H9 (cell line): ENCODE data around the gene RUNX2. TPM values are rescaled to one million over a fixed set of nuclear protein-coding genes. Genes with fewer than 3 reads are reported as not detected.

Experiments used
- DNase-seq: peaks from one replicate; pipeline ENCODE4 v3.0.0-alpha.2; 2017
- H2AFZ ChIP-seq: one replicate; pipeline ENCODE4 v1.6.1; 2013; ENCODE audit warnings: mild to moderate bottlenecking, low read length, control low read depth, moderate library complexity
- H2AK5ac ChIP-seq: 2 replicates; pipeline ENCODE4 v1.6.1; 2013; ENCODE audit warnings: low read length, control low read depth, mixed read lengths; ENCODE audit not compliant: insufficient read length
- H2BK120ac ChIP-seq: one replicate; pipeline ENCODE4 v1.6.1; 2013; ENCODE audit warnings: low read depth, mild to moderate bottlenecking, low read length, control low read depth, inconsistent platforms; ENCODE audit not compliant: poor library complexity, severe bottlenecking
- H2BK12ac ChIP-seq: 2 replicates; pipeline ENCODE4 v1.6.1; 2013; ENCODE audit warnings: low read length, control low read depth, mixed read lengths, low read depth; ENCODE audit not compliant: insufficient read length
- H2BK15ac ChIP-seq: 2 replicates; pipeline ENCODE4 v1.6.1; 2013; ENCODE audit warnings: low read depth, low read length, control low read depth
- H2BK20ac ChIP-seq: one replicate; pipeline ENCODE4 v1.6.1; 2013; ENCODE audit warnings: low read depth, mild to moderate bottlenecking, low read length, control low read depth, inconsistent platforms; ENCODE audit not compliant: poor library complexity, severe bottlenecking
- H2BK5ac ChIP-seq: 2 replicates; pipeline ENCODE4 v1.6.1; 2013; ENCODE audit warnings: low read length, control low read depth, mixed read lengths; ENCODE audit not compliant: insufficient read length
- H3K14ac ChIP-seq: 2 replicates; pipeline ENCODE4 v1.6.1; 2013; ENCODE audit warnings: low read length, control low read depth; ENCODE audit not compliant: insufficient read depth
- H3K18ac ChIP-seq: 2 replicates; pipeline ENCODE4 v1.6.1; 2013; ENCODE audit warnings: low read depth, mild to moderate bottlenecking, mixed read lengths, low read length, control low read depth; ENCODE audit not compliant: insufficient read length
- H3K23ac ChIP-seq: 2 replicates; pipeline ENCODE4 v1.6.1; 2013; ENCODE audit warnings: low read length, control low read depth, mixed read lengths, low read depth; ENCODE audit not compliant: insufficient read length
- H3K23me2 ChIP-seq: 2 replicates; pipeline ENCODE4 v1.6.1; 2013; ENCODE audit warnings: low read depth, mild to moderate bottlenecking, mixed read lengths, low read length, control low read depth; ENCODE audit not compliant: insufficient read length, poor library complexity, severe bottlenecking
- H3K27ac ChIP-seq: 2 replicates; pipeline ENCODE4 v1.5.1; 2013; ENCODE audit warnings: low read length, control low read depth, mixed read lengths, low read depth; ENCODE audit not compliant: insufficient read length
- H3K27me3 ChIP-seq: 2 replicates; pipeline ENCODE4 v1.6.1; 2013; ENCODE audit warnings: low read length, control low read depth, inconsistent platforms; ENCODE audit not compliant: insufficient read depth
- H3K4ac ChIP-seq: 2 replicates; pipeline ENCODE4 v1.6.1; 2013; ENCODE audit warnings: low read depth, mild to moderate bottlenecking, control low read depth, inconsistent platforms, low read length, moderate library complexity
- H3K4me1 ChIP-seq: 2 replicates; pipeline ENCODE4 v1.6.1; 2013; ENCODE audit warnings: low read length, control low read depth, inconsistent platforms; ENCODE audit not compliant: insufficient read depth
- H3K4me2 ChIP-seq: 2 replicates; pipeline ENCODE4 v1.6.1; 2013; ENCODE audit warnings: low read length, control low read depth, mixed read lengths; ENCODE audit not compliant: insufficient read length, insufficient read depth
- H3K56ac ChIP-seq: 2 replicates; pipeline ENCODE4 v1.6.1; 2013; ENCODE audit warnings: low read depth, mild to moderate bottlenecking, mixed read lengths, low read length, control low read depth; ENCODE audit not compliant: insufficient read length
- H3K79me1 ChIP-seq: 2 replicates; pipeline ENCODE4 v1.6.1; 2013; ENCODE audit warnings: low read depth, mild to moderate bottlenecking, moderate library complexity, low read length, control low read depth, inconsistent platforms; ENCODE audit not compliant: insufficient read depth, poor library complexity, severe bottlenecking
- H3K79me2 ChIP-seq: 2 replicates; pipeline ENCODE4 v1.6.1; 2013; ENCODE audit warnings: low read length, control low read depth, inconsistent platforms; ENCODE audit not compliant: insufficient read depth
- H3K9ac ChIP-seq: 2 replicates; pipeline ENCODE4 v1.6.1; 2013; ENCODE audit warnings: low read length, control low read depth, mixed read lengths; ENCODE audit not compliant: insufficient read length; ENCODE audit errors: extremely low read depth
- H3K9me3 ChIP-seq: one replicate; pipeline ENCODE4 v1.6.1; 2013; ENCODE audit warnings: low read depth, low read length, inconsistent platforms; ENCODE audit not compliant: control insufficient read depth
- H3T11ph ChIP-seq: one replicate; pipeline ENCODE4 v1.6.1; 2013; ENCODE audit warnings: mild to moderate bottlenecking, low read length, control low read depth, inconsistent platforms
- H4K20me1 ChIP-seq: one replicate; pipeline ENCODE4 v1.6.1; 2013; ENCODE audit not compliant: control insufficient read depth, insufficient read length, insufficient read depth
- H4K5ac ChIP-seq: 2 replicates; pipeline ENCODE4 v1.6.1; 2013; ENCODE audit warnings: low read depth, mild to moderate bottlenecking, mixed read lengths, low read length, control low read depth; ENCODE audit not compliant: insufficient read length
- H4K8ac ChIP-seq: replicated peaks from 2 replicates; pipeline ENCODE4 v1.6.1; 2013; ENCODE audit warnings: low read length, control low read depth, mixed read lengths, low read depth; ENCODE audit not compliant: insufficient read length
- H4K91ac ChIP-seq: 2 replicates; pipeline ENCODE4 v1.6.1; 2013; ENCODE audit warnings: low read depth, mild to moderate bottlenecking, moderate library complexity, mixed read lengths, low read length, control low read depth; ENCODE audit not compliant: insufficient read length
- H3K27ac Mint-ChIP-seq, 3 experiments: 2 replicates in 2 of 3; 3 replicates in 1 of 3; pipeline ENCODE4 v1.8.0; 2020 to 2021; ENCODE audit warnings: mixed read lengths in 3 of 3, mild to moderate bottlenecking in 1 of 3, moderate library complexity in 1 of 3
- H3K27me3 Mint-ChIP-seq: 2 replicates; pipeline ENCODE4 v1.8.0; 2021; ENCODE audit warnings: low read depth, mild to moderate bottlenecking, moderate library complexity, mixed read lengths
- H3K36me3 Mint-ChIP-seq, 3 experiments: 2 replicates in 2 of 3; 3 replicates in 1 of 3; pipeline ENCODE4 v1.8.0; 2020 to 2021; ENCODE audit warnings: low read depth in 3 of 3, mixed read lengths in 3 of 3; ENCODE audit not compliant: insufficient read depth in 1 of 3
- H3K4me1 Mint-ChIP-seq, 2 experiments: 2 replicates each; pipeline ENCODE4 v1.8.0; 2020; ENCODE audit warnings: mixed read lengths in 2 of 2
- H3K4me3 Mint-ChIP-seq, 2 experiments: 2 replicates in 1 of 2; 3 replicates in 1 of 2; pipeline ENCODE4 v1.8.0; 2020 to 2021; ENCODE audit warnings: mild to moderate bottlenecking in 2 of 2, mixed read lengths in 2 of 2, moderate library complexity in 1 of 2
- H3K9me3 Mint-ChIP-seq, 2 experiments: 2 replicates in 1 of 2; 3 replicates in 1 of 2; pipeline ENCODE4 v1.8.0; 2020; ENCODE audit warnings: mild to moderate bottlenecking in 2 of 2, mixed read lengths in 2 of 2, moderate library complexity in 1 of 2
- WGBS: extraction: QIAGEN DNeasy Blood & Tissue Kit; methylation state at CpG from one replicate; pipeline ENCODE4 v1.1.7; 2013; ENCODE audit warnings: missing lambda C conversion rate, low lambda C conversion rate, mixed read lengths; ENCODE audit not compliant: insufficient read length; ENCODE audit errors: extremely low coverage; 5-methylcytosine and 5-hydroxymethylcytosine counted together
- total RNA-seq: library from RNA; stranded (reverse); gene quantifications from 2 replicates; pipeline ENCODE4 v1.2.1, GENCODE V29; 2021
- TF ChIP-seq, protein P1 (sequence below): fragments of 200-600 bp; sonication (generic); conservative IDR thresholded peaks from 3 replicates; pipeline ENCODE4 v1.8.0; 2021; ENCODE audit warnings: antibody characterized with exemption, mild to moderate bottlenecking

Gene RUNX2
- total RNA-seq, 1 experiment from 2014 or later = 0.15 TPM

DNA sequence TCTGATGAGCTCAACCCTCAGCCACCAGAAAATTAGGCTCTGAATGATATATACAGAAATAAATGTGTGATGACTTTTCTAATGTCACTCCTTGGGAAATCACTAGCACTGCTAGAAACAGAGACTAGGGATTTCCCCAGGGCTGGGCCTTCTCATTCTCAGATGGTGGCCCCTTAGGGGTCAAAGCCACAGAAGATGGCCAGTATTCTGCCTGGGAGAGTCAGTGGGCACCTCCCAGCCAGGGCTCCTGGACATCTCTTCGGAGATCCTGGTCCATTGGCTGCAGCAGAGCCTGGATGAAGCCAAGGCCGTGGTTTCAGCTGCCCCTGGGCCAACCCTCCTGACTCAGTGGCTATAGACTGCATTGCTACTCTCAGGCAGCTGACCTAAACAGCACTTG is 326.5 kb downstream of the RUNX2 start:
- no peaks in the 10 kb centered on the region; the same call in 1 of the 2 replicates for H3K27me3 ChIP-seq
- no peaks in the 10 kb centered on the region for H3K4me1 ChIP-seq
- Mint-ChIP-seq H3K9me3 (no peaks in the 10 kb centered on the region), H3K4me1 (no peaks in the 10 kb centered on the region), H3K27ac (no peak overlapping the region), H3K36me3 (peaks cover 0 to 2% (median 0%) of the 10 kb centered on the region in 3 experiments; a peak in 1 of 7 replicates), H3K4me3 (no peak overlapping the region), H3K27me3 (peaks cover 24% of the 10 kb centered on the region)
- H3K4me2 ChIP-seq = no peak overlapping the region
- H2BK12ac ChIP-seq = no peak overlapping the region
- H2BK20ac ChIP-seq = no peak overlapping the region
- no peak overlapping the region for H3K9ac ChIP-seq
- H3K23ac ChIP-seq = no peak overlapping the region
- H3K27ac ChIP-seq = no peak overlapping the region
- H3K9me3 ChIP-seq = no peaks in the 10 kb centered on the region
- H4K91ac ChIP-seq = no peak overlapping the region
- H2AFZ ChIP-seq = no peak overlapping the region
- H2BK15ac ChIP-seq = no peak overlapping the region
- H3K56ac ChIP-seq = no peak overlapping the region
- H3K14ac ChIP-seq = no peak overlapping the region
- no peaks in the 10 kb centered on the region for H3K79me2 ChIP-seq
- H2AK5ac ChIP-seq = no peak overlapping the region
- H3T11ph ChIP-seq = no peak overlapping the region
- no peak overlapping the region for H3K4ac ChIP-seq
- WGBS = no CpG with 5 or more reads among the region's 2 CpGs
- TF ChIP-seq, protein P1, sequence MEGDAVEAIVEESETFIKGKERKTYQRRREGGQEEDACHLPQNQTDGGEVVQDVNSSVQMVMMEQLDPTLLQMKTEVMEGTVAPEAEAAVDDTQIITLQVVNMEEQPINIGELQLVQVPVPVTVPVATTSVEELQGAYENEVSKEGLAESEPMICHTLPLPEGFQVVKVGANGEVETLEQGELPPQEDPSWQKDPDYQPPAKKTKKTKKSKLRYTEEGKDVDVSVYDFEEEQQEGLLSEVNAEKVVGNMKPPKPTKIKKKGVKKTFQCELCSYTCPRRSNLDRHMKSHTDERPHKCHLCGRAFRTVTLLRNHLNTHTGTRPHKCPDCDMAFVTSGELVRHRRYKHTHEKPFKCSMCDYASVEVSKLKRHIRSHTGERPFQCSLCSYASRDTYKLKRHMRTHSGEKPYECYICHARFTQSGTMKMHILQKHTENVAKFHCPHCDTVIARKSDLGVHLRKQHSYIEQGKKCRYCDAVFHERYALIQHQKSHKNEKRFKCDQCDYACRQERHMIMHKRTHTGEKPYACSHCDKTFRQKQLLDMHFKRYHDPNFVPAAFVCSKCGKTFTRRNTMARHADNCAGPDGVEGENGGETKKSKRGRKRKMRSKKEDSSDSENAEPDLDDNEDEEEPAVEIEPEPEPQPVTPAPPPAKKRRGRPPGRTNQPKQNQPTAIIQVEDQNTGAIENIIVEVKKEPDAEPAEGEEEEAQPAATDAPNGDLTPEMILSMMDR = no peak
- no peak overlapping the region for H2BK120ac ChIP-seq
- H4K8ac ChIP-seq = no peak overlapping the region
- H3K23me2 ChIP-seq = no peaks in the 10 kb centered on the region
- H3K18ac ChIP-seq = no peak overlapping the region
- no peaks in the 10 kb centered on the region for H3K79me1 ChIP-seq
- H2BK5ac ChIP-seq = no peak overlapping the region
- no peak for DNase-seq
- H4K5ac ChIP-seq = no peak overlapping the region
- H4K20me1 ChIP-seq = no peaks in the 10 kb centered on the region
